Mesenchymal stem cell (in vitro differentiated cells and primary cell): ENCODE measurements around the gene ZNF417.
"Not testable (repeated sequence)": the region's sequence is repeated elsewhere in the genome, so short reads cannot be mapped to it uniquely, and the experiment has no call there.

Experiments
- DNase-seq: peaks from one replicate; pipeline ENCODE4 v3.0.0-alpha.2; 2013
- H2AFZ ChIP-seq: one replicate; pipeline ENCODE4 v1.6.1; 2013; ENCODE audit warnings: low read depth, mild to moderate bottlenecking, control low read depth, inconsistent platforms, low read length, moderate library complexity
- H2AK5ac ChIP-seq: 2 replicates; pipeline ENCODE4 v1.6.1; 2013; ENCODE audit warnings: low read length, moderate library complexity, mild to moderate bottlenecking, inconsistent platforms; ENCODE audit not compliant: severe bottlenecking
- H2BK120ac ChIP-seq: one replicate; pipeline ENCODE4 v1.6.1; 2013; ENCODE audit warnings: low read depth, mild to moderate bottlenecking, inconsistent platforms, low read length, moderate library complexity
- H2BK12ac ChIP-seq, 2 experiments: one replicate each; pipeline ENCODE4 v1.6.1; 2013; ENCODE audit warnings: inconsistent platforms in 2 of 2, low read length in 2 of 2, mild to moderate bottlenecking in 2 of 2, moderate library complexity in 2 of 2, control low read depth in 1 of 2
- H2BK15ac ChIP-seq: one replicate; pipeline ENCODE4 v1.6.1; 2013; ENCODE audit warnings: mild to moderate bottlenecking, low read depth, inconsistent platforms; ENCODE audit not compliant: poor library complexity, severe bottlenecking
- H2BK5ac ChIP-seq: 2 replicates; pipeline ENCODE4 v1.6.1; 2013; ENCODE audit warnings: low read depth, mild to moderate bottlenecking, low read length, control low read depth, inconsistent platforms; ENCODE audit not compliant: poor library complexity, severe bottlenecking
- H3K14ac ChIP-seq, 2 experiments: one replicate each; pipeline ENCODE4 v1.6.1; 2013; ENCODE audit warnings: inconsistent platforms in 2 of 2, low read length in 2 of 2, control low read depth in 1 of 2, mild to moderate bottlenecking in 1 of 2, moderate library complexity in 1 of 2
- H3K18ac ChIP-seq, 2 experiments: one replicate each; pipeline ENCODE4 v1.6.1; 2013; ENCODE audit warnings: inconsistent platforms in 2 of 2, low read length in 2 of 2, control low read depth in 1 of 2, low read depth in 1 of 2, mild to moderate bottlenecking in 1 of 2
- H3K23ac ChIP-seq, 2 experiments: one replicate each; pipeline ENCODE4 v1.6.1; 2013; ENCODE audit warnings: inconsistent platforms in 2 of 2, low read length in 2 of 2, mild to moderate bottlenecking in 2 of 2, moderate library complexity in 2 of 2, control low read depth in 1 of 2
- H3K27ac ChIP-seq: 2 replicates; pipeline ENCODE4 v1.5.1; 2013; ENCODE audit warnings: mild to moderate bottlenecking, moderate library complexity, low read length, control low read depth, inconsistent platforms; ENCODE audit not compliant: poor library complexity, severe bottlenecking
- H3K27me3 ChIP-seq, 2 experiments: 2 replicates each; pipeline versions ENCODE4 v1.6.1 to v1.7.0; 2013; ENCODE audit warnings: low read length in 2 of 2, mild to moderate bottlenecking in 2 of 2, moderate library complexity in 2 of 2, control low read depth in 1 of 2, inconsistent platforms in 1 of 2; ENCODE audit not compliant: control insufficient read depth in 1 of 2, insufficient read depth in 1 of 2
- H3K36me3 ChIP-seq, 2 experiments: 2 replicates each; pipeline versions ENCODE4 v1.6.1 to v1.7.0; 2013; ENCODE audit warnings: low read length in 2 of 2, control low read depth in 1 of 2, inconsistent platforms in 1 of 2, low read depth in 1 of 2, mild to moderate bottlenecking in 1 of 2; ENCODE audit not compliant: insufficient read depth in 2 of 2, control insufficient read depth in 1 of 2
- H3K4ac ChIP-seq, 2 experiments: one replicate each; pipeline ENCODE4 v1.6.1; 2013; ENCODE audit warnings: inconsistent platforms in 2 of 2, low read length in 2 of 2, mild to moderate bottlenecking in 2 of 2, moderate library complexity in 2 of 2, control low read depth in 1 of 2, low read depth in 1 of 2
- H3K4me1 ChIP-seq: 2 replicates; pipeline ENCODE4 v1.6.1; 2013; ENCODE audit warnings: low read depth, low read length, control low read depth; ENCODE audit not compliant: control insufficient read depth, insufficient read depth
- H3K4me2 ChIP-seq: 2 replicates; pipeline ENCODE4 v1.6.1; 2013; ENCODE audit warnings: low read length, mild to moderate bottlenecking, inconsistent platforms; ENCODE audit not compliant: poor library complexity, severe bottlenecking
- H3K4me3 ChIP-seq, 2 experiments: 2 replicates each; pipeline versions ENCODE4 v1.5.1 to v1.7.0; 2013; ENCODE audit warnings: low read length in 2 of 2, mild to moderate bottlenecking in 2 of 2, control low read depth in 1 of 2, low read depth in 1 of 2; ENCODE audit not compliant: insufficient read depth in 1 of 2
- H3K79me1 ChIP-seq: replicated peaks from 2 replicates; pipeline ENCODE4 v1.6.1; 2013; ENCODE audit warnings: mild to moderate bottlenecking, control low read depth, low read length, inconsistent platforms; ENCODE audit not compliant: poor library complexity, severe bottlenecking
- H3K9ac ChIP-seq: 2 replicates; pipeline ENCODE4 v1.7.0; 2013; ENCODE audit warnings: mild to moderate bottlenecking, low read length, moderate library complexity
- H3K9me3 ChIP-seq: 2 replicates; pipeline ENCODE4 v1.7.0; 2013; ENCODE audit warnings: mild to moderate bottlenecking, low read length; ENCODE audit not compliant: control insufficient read depth
- H4K8ac ChIP-seq: one replicate; pipeline ENCODE4 v1.6.1; 2013; ENCODE audit warnings: inconsistent platforms, mild to moderate bottlenecking, low read length, moderate library complexity
- H4K91ac ChIP-seq: one replicate; pipeline ENCODE4 v1.6.1; 2013; ENCODE audit warnings: mild to moderate bottlenecking, low read length, inconsistent platforms
- whole genome bisulfite sequencing: methylation state at CpG from one replicate; pipeline ENCODE4 v1.1.7; 2013; ENCODE audit warnings: mixed read lengths; 5-methylcytosine and 5-hydroxymethylcytosine counted together

ZNF417 gene

DNA sequence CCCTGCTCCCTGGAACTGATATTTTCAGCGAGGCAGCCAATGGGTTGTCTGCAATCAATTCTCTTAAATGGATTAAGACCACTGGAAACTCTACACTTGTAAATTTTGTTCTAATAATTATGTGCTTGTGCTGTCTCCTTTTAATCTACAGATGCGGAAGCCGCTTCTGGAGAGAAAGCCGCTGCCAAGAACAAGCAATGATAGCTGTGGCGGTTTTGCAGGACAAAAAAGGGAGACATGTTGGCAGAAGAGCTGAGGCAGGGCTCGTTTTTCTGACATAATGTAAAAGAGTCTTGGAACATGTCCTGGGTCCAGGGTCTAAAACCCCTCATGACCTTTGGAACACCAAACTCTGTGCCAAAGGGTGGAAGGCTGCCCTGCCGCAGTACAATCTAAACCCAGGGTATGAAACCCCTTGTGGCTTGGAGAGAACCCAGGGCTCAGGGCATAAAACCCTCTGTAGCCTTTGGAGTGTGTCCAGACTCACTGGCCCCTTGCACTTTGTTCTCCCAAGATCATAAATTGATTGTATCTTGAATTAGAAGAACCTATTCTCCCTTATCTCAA is 12.7 kb downstream of the ZNF417 start:
- H3K23ac ChIP-seq = no peak overlapping the region
- H2BK5ac ChIP-seq = no peak overlapping the region
- peaks cover 21% of the 10 kb centered on the region for H3K9me3 ChIP-seq
- H3K36me3 ChIP-seq = peaks cover 20 to 22% of the 10 kb centered on the region in 2 experiments
- no peaks in the 10 kb centered on the region for H3K27me3 ChIP-seq
- H3K4me2 ChIP-seq = no peak overlapping the region
- H3K18ac ChIP-seq = no peak overlapping the region
- no peak overlapping the region for H4K91ac ChIP-seq
- H3K4me3 ChIP-seq = no peak overlapping the region
- no peak overlapping the region for H2AK5ac ChIP-seq
- H3K79me1 ChIP-seq = peaks cover 27% of the 10 kb centered on the region
- no peak overlapping the region for H3K14ac ChIP-seq
- H3K4ac ChIP-seq = no peak overlapping the region
- H2AFZ ChIP-seq = no peak overlapping the region
- H4K8ac ChIP-seq = no peak overlapping the region
- no peaks in the 10 kb centered on the region for H3K4me1 ChIP-seq
- no peak for DNase-seq
- no peak overlapping the region for H2BK12ac ChIP-seq
- H3K27ac ChIP-seq = no peak overlapping the region
- H2BK15ac ChIP-seq = no peak overlapping the region
- no peak overlapping the region for H2BK120ac ChIP-seq
- no peak overlapping the region for H3K9ac ChIP-seq
- 84% methylated on average over 6 of the region's 7 CpGs for whole genome bisulfite sequencing

DNA sequence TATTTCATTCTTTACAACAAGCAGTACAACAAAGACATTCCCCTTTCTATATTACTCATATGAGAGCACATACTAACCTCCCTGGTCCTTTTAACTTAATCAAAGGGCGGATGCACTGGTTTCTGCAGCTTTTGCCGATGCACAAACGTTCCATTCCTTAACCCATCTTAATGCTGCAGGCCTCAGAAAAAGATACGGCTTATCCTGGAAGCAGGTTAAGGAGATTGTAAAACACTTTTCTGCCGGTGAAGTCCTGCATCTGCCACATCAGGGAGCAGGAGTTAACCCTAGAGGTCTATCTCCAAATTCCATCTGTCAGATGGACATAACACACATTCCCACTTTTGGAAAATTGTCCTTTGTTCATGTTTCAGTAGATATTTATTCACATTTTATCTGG is 16.1 kb downstream of the ZNF417 start:
- Histone ChIP-seq H3K4ac (no peak overlapping the region), H3K9me3 (peaks cover 7% of the 10 kb centered on the region), H3K79me1 (peaks cover 23% of the 10 kb centered on the region), H3K4me1 (no peaks in the 10 kb centered on the region), H3K36me3 (peaks cover 2 to 11% of the 10 kb centered on the region in 2 experiments), H3K27me3 (no peaks in the 10 kb centered on the region), H2BK12ac (no peak overlapping the region), H2BK5ac (no peak overlapping the region), H4K91ac (no peak overlapping the region), H3K9ac (no peak overlapping the region), H4K8ac (no peak overlapping the region), H2AK5ac (no peak overlapping the region), H3K4me3 (no peak overlapping the region), H3K14ac (no peak overlapping the region), H3K4me2 (no peak overlapping the region), H3K27ac (no peak overlapping the region), H3K23ac (no peak overlapping the region), H3K18ac (no peak overlapping the region), H2AFZ (no peak overlapping the region), H2BK120ac (no peak overlapping the region), H2BK15ac (no peak overlapping the region)
- no peak for DNase-seq
- WGBS = 96% methylated on average over 5 of the region's 5 CpGs

DNA sequence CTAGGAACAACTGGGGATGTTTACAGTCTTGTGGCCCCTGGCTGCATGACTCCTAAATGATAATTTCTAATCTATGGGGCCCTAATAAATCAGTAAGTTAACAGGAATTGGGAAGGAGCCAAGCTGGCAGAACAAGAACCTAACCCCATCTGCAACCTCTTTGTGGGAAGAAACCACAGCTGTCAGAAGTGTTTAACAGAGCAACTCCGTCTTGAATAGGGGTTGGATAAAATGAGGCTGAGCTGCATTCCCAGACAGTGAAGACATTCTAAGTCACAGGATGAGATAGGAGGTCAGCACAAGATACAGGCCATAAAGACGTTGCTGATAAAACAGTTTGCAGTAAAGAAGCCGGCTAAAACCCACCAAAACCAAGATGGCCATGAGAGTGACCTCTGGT is 25.7 kb downstream of the ZNF417 start:
- H3K79me1 ChIP-seq, H3K36me3 ChIP-seq, H2BK15ac ChIP-seq, H3K14ac ChIP-seq, H3K4me2 ChIP-seq, H3K18ac ChIP-seq, H3K9me3 ChIP-seq, H4K8ac ChIP-seq, H3K27me3 ChIP-seq, H2BK12ac ChIP-seq, H2AK5ac ChIP-seq, H4K91ac ChIP-seq, H2BK120ac ChIP-seq, H3K4me1 ChIP-seq, H3K4ac ChIP-seq, H3K23ac ChIP-seq, H2BK5ac ChIP-seq, H3K9ac ChIP-seq, H3K4me3 ChIP-seq, H2AFZ ChIP-seq: not testable (repeated sequence)
- peak overlapping the region; percentile 54 for H3K27ac ChIP-seq
- WGBS = 43% methylated on average over 3 of the region's 3 CpGs
- peak; percentile 92 for DNase-seq

DNA sequence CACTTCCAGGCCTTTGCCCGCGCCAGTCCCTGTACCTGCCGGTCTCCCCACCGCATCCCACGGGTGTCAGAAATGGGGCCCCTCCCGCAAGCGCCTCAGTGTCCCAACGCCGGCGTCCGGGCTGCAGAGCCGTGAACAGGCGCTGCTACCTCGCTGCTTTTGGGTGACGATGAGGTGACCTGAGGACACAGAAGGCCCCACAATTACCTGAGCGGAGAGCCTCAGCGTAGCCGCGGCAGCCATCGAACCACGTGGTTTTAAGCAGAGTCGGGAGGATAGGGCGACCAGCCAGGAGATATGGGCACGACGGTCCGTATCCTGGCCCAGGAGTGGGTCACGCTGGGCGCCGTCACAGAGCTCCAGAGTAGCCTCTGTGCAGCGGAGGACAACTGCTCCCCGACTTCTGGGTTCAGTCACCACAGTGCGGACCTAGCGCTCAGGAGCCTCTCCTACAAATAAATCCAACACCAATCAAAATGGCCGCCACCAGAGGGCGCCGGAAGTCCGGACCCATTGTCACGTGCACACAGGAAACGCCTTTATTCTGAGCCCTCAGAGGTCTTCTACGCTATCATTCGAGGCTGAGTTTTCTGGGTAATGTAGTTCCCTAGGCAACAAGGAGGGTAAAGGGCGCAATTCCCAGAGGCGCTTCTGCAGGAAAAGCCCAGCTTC is 27.7 kb downstream of the ZNF417 start, which contains the start of gene ZNF814:
Gene ZNF814 (minus strand): TSS at position 478 of the 672 bp plus-strand sequence. CDS start 235 bp downstream, at position 243.
- H3K27ac ChIP-seq = peak within 1 kb of the TSS; percentile 77
- peak within 1 kb of the TSS; percentile 88 to 91 for H3K18ac ChIP-seq
- H2AK5ac ChIP-seq = peak within 1 kb of the TSS; percentile 78
- peak within 1 kb of the TSS; percentile 84 to 87 for H3K4me3 ChIP-seq
- H2AFZ ChIP-seq = peak within 1 kb of the TSS; percentile 48
- peaks cover 12% of the 10 kb centered on the region for H3K4me1 ChIP-seq
- no peak within 1 kb of the TSS for H2BK5ac ChIP-seq
- peak within 1 kb of the TSS; percentile 82 to 94 for H3K4ac ChIP-seq
- peak; percentile 92 for DNase-seq
- H2BK15ac ChIP-seq = peak within 1 kb of the TSS; percentile 67
- H3K4me2 ChIP-seq = peak within 1 kb of the TSS; percentile 79
- H3K27me3 ChIP-seq = no peaks in the 10 kb centered on the region
- peak within 1 kb of the TSS; percentile 92 for H4K91ac ChIP-seq
- H3K9me3 ChIP-seq = peaks cover 4% of the 10 kb centered on the region
- peak within 1 kb of the TSS; percentile 95 for H4K8ac ChIP-seq
- H3K23ac ChIP-seq = peak within 1 kb of the TSS in 1 of 2 experiments; percentile 94
- WGBS = 1% methylated on average over 41 of the region's 43 CpGs
- H3K36me3 ChIP-seq = peaks cover 6 to 8% of the 10 kb centered on the region in 2 experiments
- peak within 1 kb of the TSS; percentile 87 for H3K9ac ChIP-seq
- peak within 1 kb of the TSS; percentile 63 for H2BK12ac ChIP-seq
- H3K14ac ChIP-seq = peak within 1 kb of the TSS in 1 of 2 experiments; percentile 50
- H2BK120ac ChIP-seq = peak within 1 kb of the TSS; percentile 61
- peaks cover 12% of the 10 kb centered on the region for H3K79me1 ChIP-seq
